ENCODE data around the gene LZTR1.

LZTR1 gene

DNA sequence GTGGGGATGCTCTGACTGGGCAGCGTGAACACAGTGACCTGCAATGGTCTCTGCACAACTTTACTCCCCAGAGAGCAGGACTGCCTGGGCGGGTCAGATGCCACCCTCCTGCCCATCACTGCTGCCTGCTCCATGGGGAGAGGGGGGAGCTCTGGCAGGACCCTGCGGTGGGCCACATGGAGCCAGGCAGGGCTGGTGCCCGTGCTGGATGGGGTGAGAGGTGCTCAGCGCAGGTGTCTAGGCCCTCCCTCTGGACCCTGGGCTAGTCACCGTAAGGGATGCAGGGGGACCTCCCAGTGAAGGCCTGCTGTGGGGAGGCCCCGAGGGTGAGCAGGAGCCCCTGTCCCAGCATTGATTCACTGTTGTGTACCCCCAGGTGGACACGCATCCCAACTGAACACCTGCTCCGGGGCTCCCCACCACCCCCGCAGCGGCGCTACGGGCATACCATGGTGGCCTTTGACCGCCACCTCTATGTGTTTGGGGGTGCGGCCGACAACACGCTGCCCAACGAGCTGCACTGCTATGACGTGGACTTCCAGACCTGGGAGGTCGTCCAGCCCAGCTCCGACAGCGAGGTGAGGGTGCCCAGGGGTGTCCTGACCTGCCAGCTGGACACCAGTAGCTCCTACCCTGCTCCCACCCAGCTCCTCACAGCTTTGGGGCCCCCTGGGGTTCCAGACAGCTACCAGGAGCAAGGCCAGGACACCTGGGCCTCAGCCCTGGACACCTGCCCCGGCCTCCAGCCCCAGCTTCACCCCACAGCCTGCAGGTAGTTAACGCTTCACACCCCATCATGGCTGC, 9.4 kb downstream of the LZTR1 start:
- Histone ChIP-seq H3K4me1 (ENCODE audit: insufficient read depth, low read length) (no peaks in the 10 kb centered on the region), H3K9me3 (ENCODE audit: control insufficient read depth, insufficient read depth, low read length) (no peaks in the 10 kb centered on the region), H3K9ac (ENCODE audit: low read depth, low read length) (no peak overlapping the region), H3K36me3 (ENCODE audit: insufficient read depth, low read length) (no peaks in the 10 kb centered on the region)

DNA sequence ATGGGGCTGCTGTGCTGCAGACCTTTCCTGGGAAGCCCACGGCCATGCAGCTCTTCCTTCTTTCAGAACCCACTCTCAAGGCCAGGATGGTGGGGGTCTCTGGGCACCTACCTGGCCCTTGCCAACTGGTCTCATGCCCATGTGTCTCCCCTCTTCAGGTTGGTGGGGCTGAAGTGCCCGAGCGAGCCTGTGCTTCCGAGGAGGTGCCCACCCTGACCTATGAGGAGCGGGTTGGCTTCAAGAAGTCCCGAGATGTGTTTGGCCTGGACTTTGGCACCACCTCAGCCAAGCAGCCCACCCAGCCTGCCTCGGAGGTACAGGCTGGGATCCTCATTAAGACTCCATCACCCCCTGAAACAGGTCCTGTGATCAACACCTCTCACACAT, 10.0 kb downstream of the LZTR1 start:
- no peak overlapping the region for H3K9ac ChIP-seq (ENCODE audit: low read depth, low read length)
- H3K9me3 ChIP-seq (ENCODE audit: control insufficient read depth, insufficient read depth, low read length), result no peaks in the 10 kb centered on the region
- no peaks in the 10 kb centered on the region for H3K4me1 ChIP-seq (ENCODE audit: insufficient read depth, low read length)
- H3K36me3 ChIP-seq (ENCODE audit: insufficient read depth, low read length), result no peaks in the 10 kb centered on the region

DNA sequence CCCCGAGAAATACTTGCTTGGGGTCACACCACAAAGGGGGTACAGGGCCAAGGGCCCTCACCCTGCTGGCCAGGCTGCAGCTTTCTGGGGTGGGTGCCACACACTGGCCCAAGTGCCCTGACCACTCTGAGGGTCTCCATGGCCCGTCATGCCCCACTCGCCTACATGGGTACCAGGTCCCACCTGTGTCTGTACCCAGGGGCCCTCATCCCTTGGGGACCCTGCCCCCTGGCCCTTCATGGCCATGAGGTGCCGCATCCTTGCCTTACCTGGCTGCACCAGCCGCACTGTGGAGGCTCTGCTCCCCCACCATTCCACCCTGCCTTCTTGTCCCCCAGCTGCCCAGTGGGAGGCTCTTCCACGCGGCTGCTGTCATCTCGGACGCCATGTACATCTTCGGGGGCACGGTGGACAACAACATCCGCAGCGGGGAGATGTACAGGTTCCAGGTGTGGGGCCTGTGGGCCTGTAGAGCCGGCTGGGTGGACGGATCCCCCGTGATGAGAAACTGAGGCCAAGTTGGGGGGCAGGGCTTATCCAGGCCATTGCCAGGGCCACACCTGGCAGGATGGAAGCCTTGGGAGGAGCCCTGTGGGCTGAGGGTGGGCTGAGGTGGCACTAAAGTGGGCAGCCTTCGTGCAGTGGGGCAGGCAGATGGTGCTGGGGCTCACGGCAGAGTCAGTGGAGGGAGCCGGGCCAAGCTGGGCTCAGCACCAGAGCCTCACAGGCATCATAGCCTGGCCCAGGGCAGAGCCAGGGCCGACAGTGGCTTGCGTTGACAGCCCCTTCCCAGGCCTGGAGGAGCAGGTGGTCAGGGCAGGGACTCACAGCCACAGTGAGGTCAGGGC, 10.6 kb downstream of the LZTR1 start:
- Histone ChIP-seq H3K36me3 (ENCODE audit: insufficient read depth, low read length) (no peaks in the 10 kb centered on the region), H3K4me1 (ENCODE audit: insufficient read depth, low read length) (no peaks in the 10 kb centered on the region), H3K9me3 (ENCODE audit: control insufficient read depth, insufficient read depth, low read length) (no peaks in the 10 kb centered on the region), H3K9ac (ENCODE audit: low read depth, low read length) (no peak overlapping the region)

DNA sequence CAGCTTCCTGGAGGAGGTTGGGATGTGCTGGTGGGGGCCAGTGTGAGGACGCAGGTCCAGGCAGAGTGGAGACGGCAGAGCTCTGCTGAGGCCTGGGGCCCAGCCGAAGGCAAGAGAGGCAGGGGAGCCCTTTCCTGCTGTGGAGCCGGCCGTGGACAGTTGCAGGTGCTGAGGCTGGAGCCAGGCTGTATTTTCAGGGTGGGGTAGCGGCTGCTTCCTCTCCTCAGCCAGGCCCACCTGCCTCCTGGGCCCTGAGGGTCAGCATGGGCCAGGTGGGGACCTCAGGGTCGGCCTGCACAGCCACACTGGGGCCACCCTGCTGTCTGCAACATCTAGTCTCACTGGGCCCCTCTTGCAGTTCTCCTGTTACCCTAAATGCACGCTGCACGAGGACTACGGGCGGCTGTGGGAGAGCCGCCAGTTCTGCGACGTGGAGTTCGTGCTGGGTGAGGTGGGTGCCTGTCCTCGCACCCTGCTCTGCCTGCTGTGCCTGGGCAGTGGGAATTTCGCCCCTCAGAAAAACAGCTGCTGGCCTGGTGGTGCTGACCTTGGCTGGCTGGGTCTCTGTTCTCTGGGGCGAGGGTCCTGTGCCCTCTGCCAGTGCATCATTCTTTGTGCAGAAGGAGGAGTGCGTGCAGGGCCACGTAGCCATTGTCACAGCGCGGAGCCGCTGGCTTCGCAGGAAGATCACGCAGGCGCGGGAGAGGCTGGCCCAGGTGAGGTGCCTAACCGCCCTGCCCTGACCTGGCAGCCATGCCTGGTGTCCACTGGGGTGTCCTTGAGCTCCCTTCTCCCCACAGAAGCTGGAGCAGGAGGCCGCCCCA, 11.4 kb downstream of the LZTR1 start:
- Histone ChIP-seq H3K4me1 (ENCODE audit: insufficient read depth, low read length) (no peaks in the 10 kb centered on the region), H3K36me3 (ENCODE audit: insufficient read depth, low read length) (no peaks in the 10 kb centered on the region), H3K9me3 (ENCODE audit: control insufficient read depth, insufficient read depth, low read length) (no peaks in the 10 kb centered on the region), H3K9ac (ENCODE audit: low read depth, low read length) (no peak overlapping the region)

DNA sequence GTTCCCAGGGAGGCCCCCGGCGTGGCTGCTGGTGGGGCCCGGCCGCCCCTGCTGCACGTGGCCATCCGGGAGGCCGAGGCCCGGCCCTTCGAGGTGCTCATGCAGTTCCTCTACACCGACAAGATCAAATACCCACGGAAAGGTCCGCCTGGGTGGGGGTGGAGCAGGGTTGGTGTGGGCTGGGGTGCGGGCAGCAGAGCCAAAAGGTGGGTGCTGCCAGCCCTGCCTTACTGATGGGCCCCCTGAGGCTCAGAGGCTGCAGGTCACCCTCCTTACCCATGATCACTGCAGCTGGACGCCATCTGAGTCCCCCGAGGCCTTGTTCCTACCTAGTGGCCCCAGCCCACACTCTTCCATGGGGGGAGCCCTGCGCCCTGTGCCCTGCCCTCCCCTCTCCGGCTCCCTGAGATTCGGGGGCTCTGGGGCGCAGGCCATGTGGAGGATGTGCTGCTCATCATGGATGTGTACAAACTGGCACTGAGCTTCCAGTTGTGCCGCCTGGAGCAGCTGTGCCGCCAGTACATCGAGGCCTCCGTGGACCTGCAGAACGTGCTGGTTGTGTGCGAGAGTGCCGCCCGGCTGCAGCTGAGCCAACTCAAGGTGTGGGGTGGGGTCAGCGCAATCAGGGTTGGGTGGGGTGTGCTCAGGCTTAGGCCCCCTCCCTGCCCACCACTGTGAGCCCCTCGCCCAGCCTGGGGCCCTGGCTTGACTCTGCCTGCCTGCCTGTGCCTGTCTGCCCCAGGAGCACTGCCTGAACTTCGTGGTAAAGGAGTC, 12.2 kb downstream of the LZTR1 start:
- Histone ChIP-seq H3K9ac (ENCODE audit: low read depth, low read length) (no peak overlapping the region), H3K9me3 (ENCODE audit: control insufficient read depth, insufficient read depth, low read length) (no peaks in the 10 kb centered on the region), H3K4me1 (ENCODE audit: insufficient read depth, low read length) (no peaks in the 10 kb centered on the region), H3K36me3 (ENCODE audit: insufficient read depth, low read length) (no peaks in the 10 kb centered on the region; the same call in 1 of the 2 replicates)

DNA sequence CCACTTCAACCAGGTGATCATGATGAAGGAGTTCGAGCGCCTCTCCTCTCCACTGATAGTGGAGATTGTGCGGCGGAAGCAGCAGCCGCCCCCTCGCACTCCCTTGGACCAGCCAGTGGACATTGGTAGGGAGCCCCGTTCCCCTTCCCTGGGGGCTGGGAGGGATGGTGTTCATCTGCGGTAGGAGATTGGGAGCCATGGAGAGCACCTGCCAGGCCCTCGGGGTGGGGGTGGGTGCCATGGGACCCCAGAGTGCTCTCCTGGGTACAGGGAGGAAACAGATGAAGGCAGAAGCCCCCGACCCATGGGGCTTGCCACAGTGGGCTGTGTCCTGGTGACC, 12.8 kb downstream of the LZTR1 start:
- Histone ChIP-seq H3K4me1 (ENCODE audit: insufficient read depth, low read length) (no peaks in the 10 kb centered on the region), H3K9ac (ENCODE audit: low read depth, low read length) (no peak overlapping the region), H3K36me3 (ENCODE audit: insufficient read depth, low read length) (no peaks in the 10 kb centered on the region; the same call in 1 of the 2 replicates), H3K9me3 (ENCODE audit: control insufficient read depth, insufficient read depth, low read length) (no peaks in the 10 kb centered on the region)

DNA sequence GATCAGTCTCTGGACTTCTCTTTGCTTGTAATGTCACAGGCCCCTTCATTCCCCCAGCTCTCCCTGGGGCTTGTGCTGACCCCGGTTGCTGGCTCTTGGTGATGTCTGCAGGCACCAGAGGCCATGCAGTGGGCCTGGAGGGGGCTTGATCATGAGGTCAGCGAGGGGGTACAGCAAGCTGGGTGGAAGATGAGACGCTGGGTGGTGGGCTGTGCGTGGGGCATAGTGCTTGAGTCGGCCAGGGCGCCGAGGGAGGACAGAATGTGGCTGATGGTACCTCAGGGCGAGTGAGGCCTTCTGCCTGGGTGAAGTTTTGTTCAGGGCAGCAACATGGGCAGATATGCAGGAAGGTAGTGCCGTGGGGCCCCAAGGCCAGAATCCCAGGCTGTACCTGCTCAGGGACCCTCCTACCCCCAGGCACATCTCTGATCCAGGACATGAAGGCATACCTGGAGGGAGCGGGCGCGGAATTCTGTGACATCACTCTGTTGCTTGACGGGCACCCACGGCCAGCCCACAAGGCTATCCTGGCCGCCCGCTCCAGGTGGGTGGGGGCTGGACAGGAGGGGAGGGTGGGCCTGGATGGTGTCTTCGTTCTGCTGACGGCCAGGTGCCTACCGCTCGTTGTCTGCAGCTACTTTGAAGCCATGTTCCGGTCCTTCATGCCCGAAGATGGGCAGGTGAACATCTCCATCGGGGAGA, 13.4 kb downstream of the LZTR1 start:
- H3K9ac ChIP-seq (ENCODE audit: low read depth, low read length), result no peak overlapping the region
- no peaks in the 10 kb centered on the region; the same call in 1 of the 2 replicates for H3K36me3 ChIP-seq (ENCODE audit: insufficient read depth, low read length)
- H3K4me1 ChIP-seq (ENCODE audit: insufficient read depth, low read length), result no peaks in the 10 kb centered on the region; the same call in 1 of the 2 replicates
- H3K9me3 ChIP-seq (ENCODE audit: control insufficient read depth, insufficient read depth, low read length), result no peaks in the 10 kb centered on the region

DNA sequence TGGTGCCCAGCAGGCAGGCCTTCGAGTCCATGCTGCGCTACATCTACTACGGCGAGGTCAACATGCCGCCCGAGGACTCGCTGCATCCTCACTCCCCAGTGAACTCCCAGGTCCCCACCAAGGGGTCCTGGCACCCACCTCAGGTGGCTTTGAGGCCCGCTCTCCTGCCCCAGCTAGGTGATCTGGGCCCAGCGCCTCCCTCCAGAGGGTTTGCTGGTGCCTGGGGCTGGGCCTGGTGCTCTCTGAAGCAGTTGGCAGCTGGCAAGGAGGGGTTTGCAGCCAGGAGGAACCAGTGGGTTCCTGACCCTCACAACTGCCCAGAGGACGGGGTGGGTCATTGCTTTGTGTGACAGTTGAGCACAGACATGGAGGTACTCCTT, 13.9 kb downstream of the LZTR1 start:
- Histone ChIP-seq H3K4me1 (ENCODE audit: insufficient read depth, low read length) (no peaks in the 10 kb centered on the region; the same call in 1 of the 2 replicates), H3K9ac (ENCODE audit: low read depth, low read length) (no peak overlapping the region), H3K36me3 (ENCODE audit: insufficient read depth, low read length) (no peaks in the 10 kb centered on the region; the same call in 1 of the 2 replicates), H3K9me3 (ENCODE audit: control insufficient read depth, insufficient read depth, low read length) (no peaks in the 10 kb centered on the region)

DNA sequence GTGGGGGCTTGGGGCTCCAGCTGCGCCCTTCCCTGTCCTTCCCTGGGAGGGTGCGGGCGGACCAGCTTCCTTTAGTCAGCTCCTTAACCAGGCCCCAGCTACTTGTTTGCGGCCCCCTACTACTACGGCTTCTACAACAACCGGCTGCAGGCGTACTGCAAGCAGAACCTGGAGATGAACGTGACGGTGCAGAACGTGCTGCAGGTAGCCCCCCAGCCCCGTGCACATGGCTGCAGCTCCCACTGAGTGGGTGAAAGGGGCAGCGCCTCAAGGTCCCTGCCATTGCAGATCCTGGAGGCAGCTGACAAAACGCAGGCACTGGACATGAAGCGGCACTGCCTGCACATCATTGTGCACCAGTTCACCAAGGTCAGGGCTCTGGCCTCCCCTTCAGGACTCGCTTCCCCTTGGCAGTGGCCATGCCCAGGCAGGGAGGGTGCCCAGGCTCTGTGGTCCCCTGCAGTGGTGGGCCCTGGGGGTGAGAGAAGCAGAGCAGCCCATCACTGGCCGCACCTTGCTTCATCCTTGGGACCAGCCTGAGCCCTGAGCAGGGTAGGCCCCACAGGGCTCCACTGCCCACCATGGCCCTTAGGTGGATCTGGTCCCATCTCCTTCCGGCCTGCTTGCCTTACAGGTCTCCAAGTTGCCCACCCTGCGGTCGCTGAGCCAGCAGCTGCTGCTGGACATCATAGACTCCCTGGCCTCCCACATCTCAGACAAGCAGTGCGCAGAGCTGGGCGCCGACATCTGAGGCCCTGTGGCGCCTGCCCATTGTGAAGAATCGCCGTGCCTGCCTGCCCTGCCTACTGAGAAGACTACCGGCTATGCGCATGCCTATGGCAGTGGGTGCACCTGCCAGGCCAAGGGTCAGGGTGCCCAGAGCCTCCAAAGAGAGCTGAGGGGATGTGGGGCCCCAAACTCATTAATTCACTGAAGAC, 14.8 kb downstream of the LZTR1 start:
- no peak overlapping the region for H3K9ac ChIP-seq (ENCODE audit: low read depth, low read length)
- H3K36me3 ChIP-seq (ENCODE audit: insufficient read depth, low read length), result no peaks in the 10 kb centered on the region; the same call in 1 of the 2 replicates
- H3K9me3 ChIP-seq (ENCODE audit: control insufficient read depth, insufficient read depth, low read length), result no peaks in the 10 kb centered on the region
- H3K4me1 ChIP-seq (ENCODE audit: insufficient read depth, low read length), result no peaks in the 10 kb centered on the region; the same call in 1 of the 2 replicates

DNA sequence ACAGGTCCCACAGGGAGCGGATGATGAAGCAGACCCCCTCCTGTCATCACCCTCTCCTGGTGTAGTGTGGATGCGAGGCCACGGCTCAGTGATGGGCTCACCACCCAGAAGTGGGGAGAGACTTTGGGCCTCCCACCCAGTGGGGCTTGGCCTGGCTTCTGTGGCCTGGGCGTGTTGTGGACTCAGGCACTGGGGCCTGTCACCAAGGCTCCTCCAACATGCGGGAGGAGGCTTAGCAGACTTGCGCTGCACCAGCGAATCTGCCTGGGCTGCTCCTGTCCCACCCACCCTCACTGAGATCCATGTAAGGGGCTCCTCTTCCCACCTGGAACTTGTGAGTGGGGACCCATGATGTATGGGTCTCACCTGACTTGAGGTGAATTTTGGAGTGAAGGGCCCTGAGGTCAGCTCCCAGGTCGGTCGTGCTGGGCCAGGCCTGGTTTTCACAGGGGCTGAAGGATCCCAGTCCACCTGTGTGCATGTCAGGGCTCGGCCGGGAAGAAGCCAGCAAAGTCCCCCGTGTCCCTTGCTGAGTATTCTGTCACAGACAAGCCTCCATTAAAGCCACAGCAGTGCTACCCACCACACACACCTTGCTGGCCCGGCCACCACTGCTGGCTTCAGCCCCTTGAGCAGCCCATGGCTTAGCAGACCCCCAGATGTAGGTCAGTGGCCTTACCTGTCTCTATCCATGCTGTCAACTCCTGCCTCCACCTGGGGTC, 15.6 kb downstream of the LZTR1 start:
- Histone ChIP-seq H3K9ac (ENCODE audit: low read depth, low read length) (no peak overlapping the region), H3K9me3 (ENCODE audit: control insufficient read depth, insufficient read depth, low read length) (no peaks in the 10 kb centered on the region), H3K4me1 (ENCODE audit: insufficient read depth, low read length) (no peaks in the 10 kb centered on the region; the same call in 1 of the 2 replicates), H3K36me3 (ENCODE audit: insufficient read depth, low read length) (no peaks in the 10 kb centered on the region; the same call in 1 of the 2 replicates)

DNA sequence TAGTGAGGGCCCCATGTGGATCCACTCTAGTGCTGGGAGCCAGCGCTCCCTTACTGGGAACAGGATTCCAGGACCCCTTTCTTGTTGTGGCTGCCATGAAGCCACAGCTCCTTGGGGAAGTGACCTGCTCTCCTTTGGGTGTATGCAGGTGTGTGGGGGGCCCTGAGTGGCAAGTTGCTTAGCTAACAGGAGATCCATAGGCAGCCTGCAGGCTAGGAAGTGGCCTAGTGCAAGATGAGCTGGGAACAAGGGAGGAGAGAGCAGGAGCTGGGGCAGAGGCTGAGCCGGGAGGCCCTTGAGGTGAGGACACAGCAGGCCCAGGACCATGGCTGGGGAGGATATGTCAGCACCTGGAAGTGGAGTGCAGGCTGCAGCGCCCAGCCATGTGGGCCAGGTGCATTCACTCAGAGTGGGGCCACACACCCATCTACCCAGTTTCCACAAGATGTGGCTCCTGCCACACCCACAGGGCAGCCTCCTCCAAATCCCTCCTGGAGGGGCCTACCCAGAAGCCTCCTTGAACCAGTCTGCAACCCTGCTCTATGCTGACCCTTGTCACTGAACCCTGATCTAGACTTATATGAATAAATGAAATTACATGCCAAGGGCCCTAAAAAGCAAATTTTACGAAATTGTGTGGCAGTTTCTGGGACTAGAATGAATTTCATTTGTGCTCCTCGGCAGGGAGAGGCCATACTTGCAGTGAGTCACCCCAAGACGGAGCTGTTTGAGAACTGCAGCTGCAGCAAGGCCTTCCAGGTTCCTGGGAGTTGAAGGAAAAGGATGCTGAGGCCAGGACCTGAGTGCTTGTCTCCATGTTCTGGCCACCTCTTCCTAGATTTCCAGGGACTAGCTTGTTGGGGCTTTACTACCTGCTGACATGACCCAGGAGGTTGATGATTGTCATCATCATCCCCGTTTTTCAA, 16.6 kb downstream of the LZTR1 start:
- H3K9ac ChIP-seq (ENCODE audit: low read depth, low read length), result no peak overlapping the region
- H3K4me1 ChIP-seq (ENCODE audit: insufficient read depth, low read length), result no peaks in the 10 kb centered on the region; the same call in 1 of the 2 replicates
- H3K9me3 ChIP-seq (ENCODE audit: control insufficient read depth, insufficient read depth, low read length), result no peaks in the 10 kb centered on the region
- H3K36me3 ChIP-seq (ENCODE audit: insufficient read depth, low read length), result no peaks in the 10 kb centered on the region; the same call in 1 of the 2 replicates

All from ES-I3 (cell line).